Keratinocyte (primary cell): ENCODE results near the gene LAMA3.

Experiments
- EZH2 ChIP-seq: IDR thresholded peaks from one replicate; pipeline ENCODE4 v1.6.1; 2012; ENCODE audit warnings: inconsistent platforms, mild to moderate bottlenecking, low read length, moderate library complexity
- TF ChIP-seq, protein P1 (sequence below), 3 experiments: IDR thresholded peaks in 1 of 3; conservative IDR thresholded peaks in 1 of 3; optimal IDR thresholded peaks in 1 of 3; 2 replicates in 2 of 3; 3 replicates in 1 of 3; pipeline versions ENCODE3 to v1.5.1; 2011; ENCODE audit warnings: low read length in 3 of 3, mild to moderate bottlenecking in 3 of 3, moderate library complexity in 2 of 3, control low read depth in 1 of 3, inconsistent platforms in 1 of 3; ENCODE audit not compliant: insufficient read depth in 2 of 3; ENCODE audit errors: extremely low read depth in 1 of 3

- TF ChIP-seq, protein P1, sequence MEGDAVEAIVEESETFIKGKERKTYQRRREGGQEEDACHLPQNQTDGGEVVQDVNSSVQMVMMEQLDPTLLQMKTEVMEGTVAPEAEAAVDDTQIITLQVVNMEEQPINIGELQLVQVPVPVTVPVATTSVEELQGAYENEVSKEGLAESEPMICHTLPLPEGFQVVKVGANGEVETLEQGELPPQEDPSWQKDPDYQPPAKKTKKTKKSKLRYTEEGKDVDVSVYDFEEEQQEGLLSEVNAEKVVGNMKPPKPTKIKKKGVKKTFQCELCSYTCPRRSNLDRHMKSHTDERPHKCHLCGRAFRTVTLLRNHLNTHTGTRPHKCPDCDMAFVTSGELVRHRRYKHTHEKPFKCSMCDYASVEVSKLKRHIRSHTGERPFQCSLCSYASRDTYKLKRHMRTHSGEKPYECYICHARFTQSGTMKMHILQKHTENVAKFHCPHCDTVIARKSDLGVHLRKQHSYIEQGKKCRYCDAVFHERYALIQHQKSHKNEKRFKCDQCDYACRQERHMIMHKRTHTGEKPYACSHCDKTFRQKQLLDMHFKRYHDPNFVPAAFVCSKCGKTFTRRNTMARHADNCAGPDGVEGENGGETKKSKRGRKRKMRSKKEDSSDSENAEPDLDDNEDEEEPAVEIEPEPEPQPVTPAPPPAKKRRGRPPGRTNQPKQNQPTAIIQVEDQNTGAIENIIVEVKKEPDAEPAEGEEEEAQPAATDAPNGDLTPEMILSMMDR (optimal IDR thresholded peaks at IDR 0.05 in 1 of 3, IDR thresholded peaks at IDR 0.05 in 1 of 3, conservative IDR thresholded peaks at IDR 0.05 in 1 of 3; ENCODE audit: extremely low read depth in 1 of 3, insufficient read depth in 2 of 3, low read length in 3 of 3): no peak
- TF ChIP-seq EZH2: no peak
Observed at GRCh38 chr18:23690505-23691068, 1.3 kb downstream of the LAMA3 start.
